ENCODE data around the gene FBXW7.

GRCh38 chr4:152579916-152580315 is 44.0 kb upstream of the FBXW7 start:
- TF ChIP-seq RAD21 (conservative IDR thresholded peaks at IDR 0.05) = no peak
- TF ChIP-seq CTCF (IDR thresholded peaks at IDR 0.05; ENCODE audit: poor library complexity, severe bottlenecking) = no peak
- TF ChIP-seq REST (IDR thresholded peaks at IDR 0.05; ENCODE audit: borderline replicate concordance) = no peak
- no peak for TF ChIP-seq SMC3 (conservative IDR thresholded peaks at IDR 0.05; ENCODE audit: poor library complexity)
- TF ChIP-seq POLR2AphosphoS5 (IDR thresholded peaks at IDR 0.05) = no peak
- TF ChIP-seq EP300 (conservative IDR thresholded peaks at IDR 0.05; ENCODE audit: poor library complexity, severe bottlenecking) = no peak

All from neural cell (in vitro differentiated cells).